ENCODE measurements around the gene ZNF598.
"Not testable (repeated sequence)": the region's sequence is repeated elsewhere in the genome, so short reads cannot be mapped to it uniquely, and the experiment has no call there.

Gene ZNF598

GRCh38 chr16:1971796-1972489 lies 37.7 kb downstream of the ZNF598 start, which contains the start of gene TBL3:
TSS of gene TBL3 (plus strand) at chr16:1972053. CDS start at chr16:1972165, 112 bp downstream.
- no peaks in the 10 kb centered on the region for H3K27me3 Mint-ChIP-seq
- ATAC-seq (replicated peaks) (peak; percentile 98), DNase-seq (peak; percentile 95 to 98 (median 98))
- no peaks in the 10 kb centered on the region for H3K9me3 Mint-ChIP-seq
- H3K27ac Mint-ChIP-seq, result peak within 1 kb of the TSS; percentile 98
- H3K36me3 Mint-ChIP-seq (ENCODE audit: insufficient read depth), result peaks cover 21% of the 10 kb centered on the region
- H3K4me3 Mint-ChIP-seq, result peak within 1 kb of the TSS; percentile 98
- H3K4me1 Mint-ChIP-seq (ENCODE audit: low read depth in 2 of 2), result peaks cover 19 to 20% of the 10 kb centered on the region in 2 donors

DNA sequence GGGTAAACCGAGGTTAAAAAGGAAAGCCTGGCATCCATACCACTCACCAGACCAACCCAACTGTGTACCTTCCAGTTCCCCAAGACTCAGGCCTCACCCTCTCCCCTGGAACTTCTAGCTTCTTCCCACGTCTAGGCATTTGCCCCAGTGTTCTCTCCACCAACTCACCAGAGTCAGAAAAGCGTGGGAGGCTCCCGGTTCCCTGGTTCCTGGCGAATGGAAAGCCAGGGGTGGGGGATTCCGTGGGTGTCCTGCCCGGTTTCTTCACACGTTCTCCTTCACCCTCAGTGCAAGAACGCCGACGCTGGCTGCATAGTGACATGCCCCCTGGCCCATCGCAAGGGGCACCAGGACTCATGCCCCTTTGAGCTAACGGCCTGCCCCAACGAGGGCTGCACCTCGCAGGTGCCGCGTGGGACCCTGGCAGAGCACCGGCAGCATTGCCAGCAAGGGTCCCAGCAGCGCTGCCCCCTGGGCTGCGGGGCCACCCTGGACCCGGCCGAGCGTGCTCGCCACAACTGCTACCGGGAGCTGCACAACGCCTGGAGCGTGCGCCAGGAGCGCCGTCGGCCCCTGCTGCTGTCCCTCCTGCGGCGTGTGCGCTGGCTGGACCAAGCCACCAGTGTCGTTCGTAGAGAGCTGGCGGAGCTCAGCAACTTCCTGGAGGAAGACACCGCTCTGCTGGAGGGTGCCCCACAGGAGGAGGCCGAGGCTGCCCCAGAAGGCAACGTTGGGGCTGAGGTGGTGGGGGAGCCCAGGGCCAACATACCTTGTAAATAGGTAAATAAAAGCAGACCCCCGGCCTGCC lies 41.3 kb downstream of the ZNF598 start:
- no peak for DNase-seq
- H3K4me1 Mint-ChIP-seq (ENCODE audit: low read depth in 2 of 2), result peaks cover 39 to 40% of the 10 kb centered on the region in 2 donors
- no peaks in the 10 kb centered on the region for H3K27me3 Mint-ChIP-seq
- H3K36me3 Mint-ChIP-seq (ENCODE audit: insufficient read depth), result peaks cover 38% of the 10 kb centered on the region
- H3K27ac Mint-ChIP-seq, result no peak overlapping the region
- no peaks in the 10 kb centered on the region for H3K9me3 Mint-ChIP-seq
- ATAC-seq (replicated peaks), result no peak
- peak overlapping the region in 1 of 2 donors; percentile 17 for H3K4me3 Mint-ChIP-seq

GRCh38 chr16:1966460-1966859 lies 43.2 kb downstream of the ZNF598 start, which contains the start of gene RNF151:
TSS of gene RNF151 (plus strand) at chr16:1966856. CDS start at chr16:1966882, 26 bp downstream.
- H3K27ac Mint-ChIP-seq, result peak within 1 kb of the TSS; percentile 98 to 99
- ATAC-seq (replicated peaks) (no peak), DNase-seq (no peak)
- H3K36me3 Mint-ChIP-seq (ENCODE audit: insufficient read depth), result peaks cover 51% of the 10 kb centered on the region
- H3K27me3 Mint-ChIP-seq, result no peaks in the 10 kb centered on the region
- H3K4me3 Mint-ChIP-seq, result peak within 1 kb of the TSS; percentile 92 to 95
- no peaks in the 10 kb centered on the region for H3K9me3 Mint-ChIP-seq
- peaks cover 34 to 44% of the 10 kb centered on the region in 2 donors for H3K4me1 Mint-ChIP-seq (ENCODE audit: low read depth in 2 of 2)

GRCh38 chr16:1965396-1966001 lies 44.1 kb downstream of the ZNF598 start:
- Mint-ChIP-seq H3K4me3 (peak overlapping the region; percentile 92 to 95), H3K4me1 (ENCODE audit: low read depth in 2 of 2) (peaks cover 36 to 46% of the 10 kb centered on the region in 2 donors), H3K27me3 (no peaks in the 10 kb centered on the region), H3K36me3 (ENCODE audit: insufficient read depth) (peaks cover 58% of the 10 kb centered on the region), H3K27ac (peak overlapping the region; percentile 98 to 99), H3K9me3 (no peaks in the 10 kb centered on the region)
- ATAC-seq (replicated peaks) (no peak), DNase-seq (no peak)

- peak; percentile 94 to 97 (median 94) for DNase-seq
- Mint-ChIP-seq H3K4me1 (ENCODE audit: low read depth in 2 of 2) (peaks cover 43 to 53% of the 10 kb centered on the region in 2 donors), H3K9me3 (no peaks in the 10 kb centered on the region), H3K4me3 (peak within 1 kb of the TSS; percentile 92 to 95), H3K27ac (peak within 1 kb of the TSS; percentile 98 to 99), H3K36me3 (ENCODE audit: insufficient read depth) (peaks cover 64% of the 10 kb centered on the region), H3K27me3 (no peaks in the 10 kb centered on the region)
- ATAC-seq (replicated peaks), result peak; percentile 90
These were observed 44.9 kb downstream of the ZNF598 start, which contains the start of gene RPS2 for GRCh38 chr16:1964506-1965395. TSS of gene RPS2 (minus strand) at chr16:1964826. CDS start at chr16:1964625, 201 bp downstream.

DNA sequence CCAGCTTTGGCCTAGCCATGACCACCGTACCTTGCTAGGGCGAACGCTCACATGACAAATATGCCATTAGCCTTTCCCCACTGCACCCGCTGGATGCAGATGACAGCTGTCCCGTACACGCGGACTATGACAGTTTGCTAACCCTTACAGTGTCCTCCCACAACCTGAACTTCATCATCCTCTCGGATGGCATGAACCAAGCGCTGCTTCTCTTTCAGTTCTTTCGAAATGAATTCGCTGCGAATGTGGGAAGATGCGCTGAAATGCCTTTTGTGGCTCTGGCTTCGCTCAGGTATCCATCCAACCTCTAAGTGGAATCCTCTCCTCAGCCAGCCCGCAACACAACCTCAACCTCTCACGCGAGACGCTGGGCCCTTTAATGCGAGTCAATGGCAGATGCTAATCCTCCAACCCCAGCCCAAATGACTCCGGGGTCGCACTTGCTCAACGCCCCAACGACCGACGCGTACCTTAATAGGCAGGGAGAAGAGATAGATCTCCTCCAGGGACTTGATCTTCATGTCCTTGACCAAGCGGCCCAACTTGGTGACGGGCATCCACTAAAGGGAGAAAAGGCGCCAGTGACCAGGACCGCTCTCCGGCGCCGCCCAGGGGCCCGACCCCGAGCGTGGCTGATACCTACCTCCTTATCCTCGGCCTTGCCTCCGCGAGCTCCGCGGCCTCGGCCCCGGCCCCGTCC lies 45.7 kb downstream of the ZNF598 start:
- peak overlapping the region; percentile 98 to 99 for H3K27ac Mint-ChIP-seq
- peak in 2 of 3 experiments; percentile 37 to 52 for DNase-seq
- ATAC-seq (replicated peaks), result peak; percentile 20
- peak overlapping the region; percentile 92 to 95 for H3K4me3 Mint-ChIP-seq
- no peaks in the 10 kb centered on the region for H3K9me3 Mint-ChIP-seq
- peaks cover 64% of the 10 kb centered on the region for H3K36me3 Mint-ChIP-seq (ENCODE audit: insufficient read depth)
- peaks cover 43 to 53% of the 10 kb centered on the region in 2 donors for H3K4me1 Mint-ChIP-seq (ENCODE audit: low read depth in 2 of 2)
- H3K27me3 Mint-ChIP-seq, result no peaks in the 10 kb centered on the region

GRCh38 chr16:1962161-1963153 lies 47.2 kb downstream of the ZNF598 start:
- H3K9me3 Mint-ChIP-seq; ATAC-seq (replicated peaks); H3K27me3 Mint-ChIP-seq; DNase-seq: not testable (repeated sequence)
- Mint-ChIP-seq H3K36me3 (ENCODE audit: insufficient read depth) (peaks cover 64% of the 10 kb centered on the region), H3K4me3 (peak overlapping the region; percentile 92 to 95), H3K4me1 (ENCODE audit: low read depth in 2 of 2) (peaks cover 43 to 53% of the 10 kb centered on the region in 2 donors), H3K27ac (peak overlapping the region; percentile 98 to 99)

DNA sequence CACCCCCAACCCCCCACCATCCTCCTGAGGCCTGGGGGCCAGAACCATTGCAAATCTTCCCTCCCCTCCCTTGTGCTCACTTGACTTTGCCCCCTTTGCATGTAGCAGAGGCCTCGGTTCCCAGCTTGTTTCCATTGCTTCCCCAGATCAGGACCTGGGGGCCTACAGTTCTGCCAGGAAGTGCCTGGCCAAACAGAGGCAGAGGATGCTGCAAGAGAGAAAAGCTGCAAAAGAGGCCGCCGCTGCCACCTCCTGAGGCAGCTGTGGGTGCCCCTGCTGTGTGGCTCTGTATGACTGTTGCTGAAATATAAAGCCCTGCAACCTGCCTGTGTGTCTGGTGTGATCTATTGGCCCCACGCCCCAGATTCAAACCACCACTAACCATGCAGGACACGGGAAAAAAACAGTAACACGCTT lies 48.0 kb downstream of the ZNF598 start:
- ATAC-seq (replicated peaks) (no peak), DNase-seq (no peak)
- Mint-ChIP-seq H3K36me3 (ENCODE audit: insufficient read depth) (peaks cover 64% of the 10 kb centered on the region), H3K27ac (peak overlapping the region; percentile 98 to 99), H3K4me3 (peak overlapping the region; percentile 94 to 95), H3K4me1 (ENCODE audit: low read depth in 2 of 2) (peaks cover 43 to 53% of the 10 kb centered on the region in 2 donors), H3K9me3 (no peaks in the 10 kb centered on the region), H3K27me3 (no peaks in the 10 kb centered on the region)

DNA sequence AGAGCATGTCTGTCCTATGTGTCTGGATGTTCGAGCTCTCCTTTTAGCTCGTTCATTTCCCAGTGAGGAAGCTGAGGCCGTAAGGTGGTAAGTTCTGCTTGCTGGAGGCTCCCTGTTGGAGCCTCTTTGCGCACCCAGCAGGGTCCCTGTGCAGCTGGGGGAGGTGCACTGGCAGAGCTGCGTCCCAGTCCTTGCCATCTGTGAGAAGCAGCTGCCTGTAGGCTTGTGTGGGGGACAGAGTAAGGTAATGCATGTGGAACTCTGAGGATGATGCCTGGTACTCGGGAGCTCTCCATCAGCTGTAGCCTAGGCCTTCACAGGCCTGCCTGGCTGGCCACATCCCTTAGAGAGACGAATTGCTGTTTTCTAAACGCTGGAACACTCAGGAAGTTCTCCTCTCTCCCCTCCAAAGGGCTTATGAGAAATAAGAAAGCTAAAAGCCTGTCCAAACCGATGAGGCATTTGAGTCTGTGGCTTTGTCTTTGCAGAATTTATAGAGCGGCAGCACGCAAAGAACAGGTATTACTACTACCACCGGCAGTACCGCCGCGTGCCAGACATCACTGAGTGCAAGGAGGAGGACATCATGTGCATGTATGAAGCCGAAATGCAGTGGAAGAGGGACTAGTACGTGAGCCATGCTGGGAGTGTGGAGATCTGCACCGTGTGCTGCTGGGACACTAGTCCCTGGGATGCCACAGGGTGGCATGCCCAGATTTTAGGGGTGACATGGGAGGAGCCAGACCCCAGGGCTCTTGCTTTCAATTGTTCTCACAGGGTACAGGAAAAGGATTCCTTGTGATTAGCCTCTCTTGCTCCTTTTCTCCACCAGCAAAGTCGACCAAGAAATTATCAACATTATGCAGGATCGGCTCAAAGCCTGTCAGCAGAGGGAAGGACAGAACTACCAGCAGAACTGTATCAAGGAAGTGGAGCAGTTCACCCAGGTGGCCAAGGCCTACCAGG lies 48.7 kb downstream of the ZNF598 start:
- Mint-ChIP-seq H3K36me3 (ENCODE audit: insufficient read depth) (peaks cover 61% of the 10 kb centered on the region), H3K27ac (peak overlapping the region; percentile 98 to 99), H3K4me1 (ENCODE audit: low read depth in 2 of 2) (peaks cover 43 to 53% of the 10 kb centered on the region in 2 donors), H3K9me3 (no peaks in the 10 kb centered on the region), H3K4me3 (peak overlapping the region; percentile 94 to 95), H3K27me3 (no peaks in the 10 kb centered on the region)
- DNase-seq (peak in 2 of 3 experiments; percentile 31 to 40), ATAC-seq (replicated peaks) (no peak)

- peaks cover 46% of the 10 kb centered on the region for H3K36me3 Mint-ChIP-seq (ENCODE audit: insufficient read depth)
- peak; percentile 83 for ATAC-seq (replicated peaks)
- peak; percentile 87 to 90 (median 87) for DNase-seq
- H3K4me1 Mint-ChIP-seq (ENCODE audit: low read depth in 2 of 2), result peaks cover 32 to 41% of the 10 kb centered on the region in 2 donors
- no peaks in the 10 kb centered on the region for H3K27me3 Mint-ChIP-seq
- no peaks in the 10 kb centered on the region for H3K9me3 Mint-ChIP-seq
- peak within 1 kb of the TSS; percentile 98 to 99 for H3K27ac Mint-ChIP-seq
- peak within 1 kb of the TSS; percentile 94 to 95 for H3K4me3 Mint-ChIP-seq
These were observed 50.2 kb downstream of the ZNF598 start, which contains the start of gene NDUFB10 for GRCh38 chr16:1959269-1960039. TSS of gene NDUFB10 (plus strand) at chr16:1959538. CDS start at chr16:1959625, 87 bp downstream.

All from effector memory CD8-positive, alpha-beta T cell (primary cell).